Fibroblast of mammary gland (primary cell): ENCODE data around the gene CCDC24.

ENCODE experiments used
- DNase-seq: peaks from one replicate; pipeline ENCODE4 v3.0.0-alpha.2; 2010; ENCODE audit warnings: low read depth
- H3K4me3 ChIP-seq: 2 replicates; pipeline ENCODE4 v1.5.1; 2011; ENCODE audit warnings: low read depth, mild to moderate bottlenecking, low read length, moderate library complexity; ENCODE audit not compliant: control insufficient read depth
- TF ChIP-seq, protein P1 (sequence below): conservative IDR thresholded peaks from 2 replicates; pipeline ENCODE4 v1.5.1; 2011; ENCODE audit warnings: low read depth, low read length, inconsistent platforms; ENCODE audit not compliant: control insufficient read depth, insufficient read depth

Gene CCDC24

DNA sequence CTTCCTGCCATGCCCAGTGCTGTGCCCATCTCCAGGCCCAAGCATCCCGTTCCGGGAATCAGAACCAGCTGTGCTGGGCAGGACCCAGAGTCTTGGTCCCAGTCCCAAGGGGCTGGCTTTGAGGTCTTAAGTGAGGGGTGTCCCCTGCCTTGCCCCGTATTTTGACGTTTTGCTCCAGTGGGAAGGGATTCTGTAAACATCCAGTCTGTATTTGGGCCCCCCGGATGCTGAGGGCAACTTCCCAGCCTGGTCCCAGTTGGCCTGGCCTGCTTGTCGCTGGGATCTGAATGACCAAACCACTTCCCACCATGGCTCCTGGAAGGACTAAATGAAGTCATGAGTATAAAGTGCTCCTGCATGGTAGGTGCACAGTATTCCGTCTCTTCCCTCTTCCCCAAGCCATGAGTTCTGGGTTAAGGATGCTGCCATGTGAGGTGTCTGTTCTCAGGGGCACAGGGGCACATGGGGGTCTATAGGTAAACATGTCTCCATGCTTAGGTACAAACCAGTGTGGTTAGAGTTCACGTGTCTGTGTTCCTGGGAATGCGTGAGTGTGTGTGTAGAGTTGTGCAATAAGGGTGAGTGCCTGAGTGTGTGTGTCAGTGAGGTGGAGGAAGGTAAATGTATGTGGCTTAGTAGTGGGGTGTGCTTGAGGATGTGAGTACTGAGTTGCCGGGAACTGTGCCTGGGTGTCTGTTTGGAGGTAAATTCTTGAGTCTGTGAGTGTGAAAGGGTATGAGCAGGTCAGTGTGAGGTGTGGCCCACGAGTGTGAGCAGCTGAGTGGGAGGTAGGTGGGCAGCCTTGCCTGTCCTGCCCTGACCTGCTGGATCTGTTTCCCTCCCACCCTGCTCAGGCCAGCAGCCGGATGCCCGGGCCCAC lies 10.9 kb upstream of the CCDC24 start:
- H3K4me3 ChIP-seq, result peak overlapping the region; percentile 66
- DNase-seq, result peak; percentile 58
- TF ChIP-seq, protein P1, sequence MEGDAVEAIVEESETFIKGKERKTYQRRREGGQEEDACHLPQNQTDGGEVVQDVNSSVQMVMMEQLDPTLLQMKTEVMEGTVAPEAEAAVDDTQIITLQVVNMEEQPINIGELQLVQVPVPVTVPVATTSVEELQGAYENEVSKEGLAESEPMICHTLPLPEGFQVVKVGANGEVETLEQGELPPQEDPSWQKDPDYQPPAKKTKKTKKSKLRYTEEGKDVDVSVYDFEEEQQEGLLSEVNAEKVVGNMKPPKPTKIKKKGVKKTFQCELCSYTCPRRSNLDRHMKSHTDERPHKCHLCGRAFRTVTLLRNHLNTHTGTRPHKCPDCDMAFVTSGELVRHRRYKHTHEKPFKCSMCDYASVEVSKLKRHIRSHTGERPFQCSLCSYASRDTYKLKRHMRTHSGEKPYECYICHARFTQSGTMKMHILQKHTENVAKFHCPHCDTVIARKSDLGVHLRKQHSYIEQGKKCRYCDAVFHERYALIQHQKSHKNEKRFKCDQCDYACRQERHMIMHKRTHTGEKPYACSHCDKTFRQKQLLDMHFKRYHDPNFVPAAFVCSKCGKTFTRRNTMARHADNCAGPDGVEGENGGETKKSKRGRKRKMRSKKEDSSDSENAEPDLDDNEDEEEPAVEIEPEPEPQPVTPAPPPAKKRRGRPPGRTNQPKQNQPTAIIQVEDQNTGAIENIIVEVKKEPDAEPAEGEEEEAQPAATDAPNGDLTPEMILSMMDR, result no peak

DNA sequence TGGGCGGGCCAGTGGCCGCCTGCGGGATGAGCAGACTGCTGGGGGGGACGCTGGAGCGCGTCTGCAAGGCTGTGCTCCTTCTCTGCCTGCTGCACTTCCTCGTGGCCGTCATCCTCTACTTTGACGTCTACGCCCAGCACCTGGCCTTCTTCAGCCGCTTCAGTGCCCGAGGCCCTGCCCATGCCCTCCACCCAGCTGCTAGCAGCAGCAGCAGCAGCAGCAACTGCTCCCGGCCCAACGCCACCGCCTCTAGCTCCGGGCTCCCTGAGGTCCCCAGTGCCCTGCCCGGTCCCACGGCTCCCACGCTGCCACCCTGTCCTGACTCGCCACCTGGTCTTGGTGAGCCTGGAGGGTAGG lies 10.3 kb upstream of the CCDC24 start:
- peak overlapping the region; percentile 66 for H3K4me3 ChIP-seq
- TF ChIP-seq, protein P1, result no peak
- DNase-seq, result no peak

DNA sequence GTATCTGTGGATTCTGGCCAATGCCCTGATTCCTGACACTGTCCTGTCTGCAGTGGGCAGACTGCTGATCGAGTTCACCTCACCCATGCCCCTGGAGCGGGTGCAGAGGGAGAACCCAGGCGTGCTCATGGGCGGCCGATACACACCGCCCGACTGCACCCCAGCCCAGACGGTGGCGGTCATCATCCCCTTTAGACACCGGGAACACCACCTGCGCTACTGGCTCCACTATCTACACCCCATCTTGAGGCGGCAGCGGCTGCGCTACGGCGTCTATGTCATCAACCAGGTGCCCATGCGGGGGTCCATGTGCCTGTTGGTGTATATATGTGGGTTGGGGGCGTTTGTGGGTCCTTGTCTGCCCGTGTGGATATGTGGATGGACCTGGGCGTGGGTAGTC lies 9.8 kb upstream of the CCDC24 start:
- H3K4me3 ChIP-seq, result no peak overlapping the region
- DNase-seq, result no peak
- TF ChIP-seq, protein P1, result no peak

DNA sequence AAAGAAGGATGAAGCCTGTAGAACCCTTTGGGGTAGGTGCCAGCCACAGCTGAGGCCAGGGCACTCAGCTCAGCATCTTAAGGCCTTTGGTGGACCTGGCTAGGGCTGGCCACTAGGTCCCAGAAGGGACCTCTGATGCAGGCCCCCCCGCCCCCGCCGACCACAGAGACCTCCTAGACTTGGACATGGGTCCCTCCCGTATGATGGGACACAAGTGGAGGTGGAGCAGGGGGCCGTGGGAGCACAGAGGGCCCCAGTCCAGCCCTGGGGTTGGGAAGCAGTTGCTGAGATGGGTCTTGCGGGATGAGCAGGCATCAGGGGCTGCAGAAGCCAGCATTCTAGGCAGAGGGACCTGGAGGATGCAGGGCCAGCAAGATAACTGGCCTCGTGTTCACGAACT lies 9.2 kb upstream of the CCDC24 start:
- no peak overlapping the region for H3K4me3 ChIP-seq
- no peak for DNase-seq
- TF ChIP-seq, protein P1, result no peak

DNA sequence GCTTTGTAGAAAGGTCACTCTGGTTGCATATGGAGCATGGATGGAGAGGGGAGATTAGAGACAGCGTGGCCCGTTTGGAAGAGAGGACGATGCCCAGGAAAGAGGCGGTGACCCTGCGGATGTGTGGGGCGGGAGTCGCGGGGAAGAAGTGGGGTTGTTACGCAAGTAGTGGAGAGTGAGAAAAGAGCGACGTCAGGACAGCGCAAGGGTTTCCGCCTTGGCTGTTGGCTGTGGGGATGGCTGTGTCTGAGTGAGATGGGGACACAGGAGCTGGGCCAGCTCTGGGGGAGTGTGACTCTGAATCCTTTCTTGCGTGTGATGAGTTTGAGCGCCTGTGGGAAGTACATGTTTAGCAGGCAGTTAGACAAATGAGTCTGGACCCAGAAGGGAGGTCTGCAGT lies 8.6 kb upstream of the CCDC24 start:
- peak; percentile 49 for DNase-seq
- no peak overlapping the region for H3K4me3 ChIP-seq

DNA sequence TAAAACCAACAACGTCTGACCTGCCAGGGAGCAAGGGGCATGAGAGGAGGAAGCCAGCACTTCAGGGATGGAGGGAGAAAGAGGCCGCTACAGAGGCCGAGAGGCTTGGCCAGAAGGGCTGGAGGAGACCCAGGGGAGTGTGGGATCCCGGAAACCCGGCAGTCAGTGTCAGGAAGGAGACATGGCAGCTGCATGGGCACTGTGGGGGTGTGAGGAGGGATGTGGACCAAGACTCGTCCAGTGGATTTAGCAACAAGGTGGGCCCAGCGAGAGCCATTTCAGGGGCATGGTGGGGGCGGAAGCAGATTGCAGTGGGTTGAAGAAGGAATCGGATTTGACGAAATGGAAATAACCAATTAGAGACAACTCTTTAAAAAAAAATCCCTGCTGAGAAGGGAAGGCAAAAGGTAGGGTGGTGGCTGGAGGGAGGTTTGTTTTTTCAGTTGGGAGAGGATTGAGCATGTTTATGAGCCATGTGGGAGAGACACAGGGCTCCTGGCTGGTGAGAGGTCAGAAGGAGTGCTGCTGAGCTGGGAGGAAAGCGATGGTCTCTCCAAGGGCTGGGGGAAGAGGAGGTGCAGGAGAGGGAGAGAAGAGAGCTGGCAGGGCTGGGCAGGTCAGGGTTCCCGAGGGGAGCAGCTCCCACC lies 8.0 kb upstream of the CCDC24 start:
- DNase-seq, result no peak
- no peak overlapping the region for H3K4me3 ChIP-seq
- TF ChIP-seq, protein P1, result no peak

More for the DNA sequence above, 8.6 kb upstream of the CCDC24 start:
- TF ChIP-seq, protein P1, result no peak
